K562 (cell line): ENCODE measurements around the gene YPEL2. TPM values are rescaled to one million over a fixed set of nuclear protein-coding genes. Genes with fewer than 3 reads are reported as not detected.
A peak's percentile ranks its signal among the peaks of the same experiment; 100 is the strongest.

ENCODE experiments used
- ATAC-seq: fragments of 200-7000 bp; cut with Tn5 transposase; 3 replicates; pipeline ENCODE4 v1.9.1; 2020; ENCODE audit warnings: moderate library complexity
- BruUV-seq: library from RNA; stranded (reverse); fragments of 400-500 nt; replicated peaks from 2 replicates; lab custom pipeline; 2021; lab: Mats Ljungman, UMichigan
- CTCF ChIA-PET: fragments of 300-600 bp; formaldehyde crosslinking; extraction: SDS; loops from one replicate; lab custom pipeline; 2021; ENCODE audit warnings: low intra/inter-chr PET ratio; lab: Yijun Ruan, JAX
- POLR2A ChIA-PET: fragments of 300-600, 350-650 bp; sonication (Branson Sonifier 250); formaldehyde crosslinking; extraction: SDS; loops from one replicate; lab custom pipeline; 2021; ENCODE audit warnings: antibody characterized with exemption, inconsistent platforms; lab: Yijun Ruan, JAX
- DNase-seq, 4 experiments: peaks; one replicate each; pipeline versions ENCODE4 v3.0.0 to v3.0.0-alpha.2; 2011 to 2018; ENCODE audit warnings: low spot score in 3 of 4, mixed read lengths in 3 of 4; ENCODE audit errors: extremely low read depth in 1 of 4
- FAIRE-seq: peaks from 2 replicates; lab custom pipeline; 2011; peaks lifted over from hg19 to GRCh38; lab: Jason Lieb, UNC
- H2AFZ ChIP-seq: 2 replicates; pipeline ENCODE4 v1.6.0; 2011; ENCODE audit warnings: low read depth, low read length, control low read depth, inconsistent platforms
- H3K27ac ChIP-seq: fragments of 200-600 bp; 3 replicates; pipeline ENCODE4 v1.8.0; 2011; ENCODE audit warnings: low read depth, mild to moderate bottlenecking, control low read depth, inconsistent platforms, low read length, moderate library complexity, mixed read lengths; ENCODE audit errors: extremely low read depth
- H3K27me3 ChIP-seq, 2 experiments: fragments of 300-600 bp in 1 of 2; 2 replicates in 1 of 2; 3 replicates in 1 of 2; pipeline versions ENCODE4 v1.6.0 to v1.8.0; 2011; ENCODE audit warnings: inconsistent platforms in 2 of 2, low read length in 2 of 2, mild to moderate bottlenecking in 1 of 2, mixed read lengths in 1 of 2, moderate library complexity in 1 of 2; ENCODE audit not compliant: control insufficient read depth in 2 of 2, insufficient read depth in 2 of 2
- H3K36me3 ChIP-seq: fragments of 300-600 bp; 3 replicates; pipeline ENCODE4 v1.8.0; 2011; ENCODE audit warnings: mild to moderate bottlenecking, low read length, inconsistent platforms; ENCODE audit not compliant: control insufficient read depth, insufficient read depth
- H3K4me1 ChIP-seq, 2 experiments: fragments of 200-600 bp in 1 of 2; replicated peaks in 1 of 2; 2 replicates in 1 of 2; 3 replicates in 1 of 2; pipeline versions ENCODE4 v1.5.1 to v1.8.0; 2011; ENCODE audit warnings: inconsistent platforms in 2 of 2, low read length in 2 of 2, mild to moderate bottlenecking in 1 of 2, mixed read lengths in 1 of 2, moderate library complexity in 1 of 2; ENCODE audit not compliant: control insufficient read depth in 2 of 2, insufficient read depth in 2 of 2
- H3K4me2 ChIP-seq: 2 replicates; pipeline ENCODE4 v1.6.1; 2011; ENCODE audit warnings: low read length, control low read depth, inconsistent platforms, mixed read lengths; ENCODE audit not compliant: insufficient read depth
- H3K4me3 ChIP-seq: fragments of 200-600 bp; sonication (generic), shearing (Covaris generic); 2 replicates; pipeline ENCODE4 v1.5.1; 2016; ENCODE audit warnings: control low read depth, inconsistent platforms
- H3K79me2 ChIP-seq: fragments of 200-600 bp; 3 replicates; pipeline ENCODE4 v1.8.0; 2011; ENCODE audit warnings: low read length, inconsistent platforms; ENCODE audit not compliant: control insufficient read depth, insufficient read depth
- H3K9ac ChIP-seq, 2 experiments: 2 replicates each; pipeline versions ENCODE4 v1.6.0 to v1.6.1; 2011; ENCODE audit warnings: low read depth in 2 of 2, low read length in 2 of 2, control low read depth in 1 of 2, inconsistent platforms in 1 of 2, mild to moderate bottlenecking in 1 of 2, mixed read lengths in 1 of 2; ENCODE audit not compliant: insufficient read depth in 1 of 2
- H3K9me1 ChIP-seq: one replicate; pipeline ENCODE4 v1.6.0; 2011; ENCODE audit warnings: inconsistent platforms, mild to moderate bottlenecking, low read length, moderate library complexity; ENCODE audit not compliant: control insufficient read depth, insufficient read depth
- H3K9me3 ChIP-seq: replicated peaks from 2 replicates; pipeline ENCODE4 v1.5.1; 2011; ENCODE audit warnings: low read depth, low read length, inconsistent platforms; ENCODE audit not compliant: control insufficient read depth, insufficient read depth
- H4K20me1 ChIP-seq: replicated peaks from 2 replicates; pipeline ENCODE4 v1.6.1; 2011; ENCODE audit warnings: low read length, inconsistent platforms, mixed read lengths; ENCODE audit not compliant: control insufficient read depth, insufficient read depth
- BDP1 ChIP-seq: IDR thresholded peaks from 3 replicates; pipeline ENCODE4 v1.6.1; 2011; ENCODE audit not compliant: insufficient read length, insufficient read depth
- CEBPG ChIP-seq, 3 experiments: fragments of 200-800 bp in 1 of 3; sonication (Bioruptor generic) in 1 of 3; sonication (generic) in 1 of 3; formaldehyde crosslinking in 1 of 3; IDR thresholded peaks in 2 of 3; conservative IDR thresholded peaks in 1 of 3; 2 replicates each; pipeline versions ENCODE4 v1.6.1 to v1.8.0; 2016 to 2022; ENCODE audit warnings: missing compliant biosample characterization in 2 of 3, missing genetic modification characterization in 2 of 3, mild to moderate bottlenecking in 1 of 3, missing genetic modification reagents in 1 of 3
- KLF10 ChIP-seq: fragments of 250-450 bp; sonication (Bioruptor Pico); IDR thresholded peaks from 2 replicates; pipeline ENCODE4 v1.6.1; 2021; ENCODE audit warnings: matching md5 sums
- NR3C1 ChIP-seq: sonication (generic); formaldehyde crosslinking; IDR thresholded peaks from 2 replicates; pipeline ENCODE4 v1.8.1; 2022; ENCODE audit warnings: missing genetic modification reagents
- RAD51 ChIP-seq: fragments of 450-650 bp; IDR thresholded peaks from 2 replicates; pipeline ENCODE4 v1.7.1; 2016; ENCODE audit warnings: low read depth, mild to moderate bottlenecking, borderline replicate concordance
- ZNF384 ChIP-seq: IDR thresholded peaks from 2 replicates; pipeline ENCODE4 v1.6.1; 2012; ENCODE audit warnings: low read depth, low read length, improper control_type of control experiment
- WGBS: fragments of 100-300 bp; shearing (Covaris generic); methylation state at CpG from one replicate; pipeline ENCODE4 v1.1.6; 2016; ENCODE audit warnings: low coverage, mixed read lengths; ENCODE audit not compliant: insufficient coverage; ENCODE audit errors: missing lambda C conversion rate; 5-methylcytosine and 5-hydroxymethylcytosine counted together
- in situ Hi-C: fragments of 300-500 bp; cut with MboI; formaldehyde crosslinking; loops from 4 replicates; pipeline ENCODE4 v1.15.0; 2018; ENCODE audit warnings: inconsistent platforms, mixed read lengths
- intact Hi-C: fragments of 100-400 bp; cut with micrococcal nuclease; formaldehyde crosslinking; loops from 2 replicates; pipeline ENCODE4 v1.14.2; 2022
- polyA plus RNA-seq, 8 experiments: library from polyadenylated mRNA; depleted of rRNA in 4 of 8; stranded (reverse) in 5 of 8; unstranded in 3 of 8; fragments of >200 nt; fragmentation: Nextera tagmentation in 2 of 8; fragmentation: Illumina TruSeq in 1 of 8; extraction: Ambion mirVana in 2 of 8; extraction: Trizol in 1 of 8; gene quantifications; 2 replicates each; pipeline versions ENCODE4 v1.2.1 to v1.2.3, GENCODE V29; 2011 to 2014; ENCODE audit warnings: inconsistent platforms in 1 of 8, missing spikeins in 1 of 8
- total RNA-seq, 7 experiments: library from RNA; depleted of rRNA in 6 of 7; stranded (reverse); fragments of >200 nt in 6 of 7; fragmentation: Illumina TruSeq in 2 of 7; extraction: Trizol in 2 of 7; gene quantifications; 2 replicates each; pipeline versions ENCODE4 v1.2.1 to v1.2.3, GENCODE V29; 2011 to 2021; ENCODE audit warnings: low replicate concordance in 1 of 7
- TF ChIP-seq, protein P1 (sequence below): sonication (generic); formaldehyde crosslinking; IDR thresholded peaks from 2 replicates; pipeline ENCODE4 v1.5.0; 2020; ENCODE audit warnings: missing genetic modification reagents
- TF ChIP-seq, protein P2 (sequence below): sonication (generic); formaldehyde crosslinking; IDR thresholded peaks from 2 replicates; pipeline ENCODE4 v1.9.0; 2022; ENCODE audit warnings: mild to moderate bottlenecking, missing genetic modification reagents

YPEL2 gene
- total and polyA plus RNA-seq, 9 of the 15 experiments (the other 6 are each of a cell fraction or from before 2014, with no cell fraction given), result 0.11 to 2.4 (median 0.47) TPM

DNA sequence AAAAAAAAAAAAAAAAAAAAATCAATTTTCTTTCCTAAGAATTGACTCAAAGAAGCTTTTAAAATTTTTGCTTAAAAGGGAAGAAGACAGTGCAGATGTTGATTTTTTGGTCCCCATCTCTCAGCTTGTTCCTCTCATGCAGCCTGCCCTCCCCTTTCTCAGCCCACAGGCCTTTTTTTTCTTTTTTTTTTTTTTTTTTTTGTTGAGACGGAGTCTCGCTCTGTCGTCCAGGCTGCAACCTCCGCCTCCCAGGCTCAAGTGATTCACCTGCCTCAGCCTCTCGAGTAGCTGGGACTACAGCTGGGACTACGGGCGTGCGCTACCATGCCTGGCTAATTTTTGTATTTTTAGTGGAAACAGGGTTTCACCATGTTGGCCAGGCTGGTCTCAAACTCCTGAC, 17.7 kb downstream of the YPEL2 start:
- FAIRE-seq (no peak), ATAC-seq (no peak), DNase-seq (no peak)
- in situ Hi-C loops (no loop called here), intact Hi-C loops (no loop called here)
- Histone ChIP-seq H3K36me3 (no peaks in the 10 kb centered on the region), H4K20me1 (peaks cover 28% of the 10 kb centered on the region; the same call in 1 of the 2 replicates), H3K79me2 (no peaks in the 10 kb centered on the region), H3K4me1 (0 out of 5 replicates have a peak, but pooled peaks cover 0 to 2% of the 10 kb centered on the region in 2 experiments), H3K27ac (no peak overlapping the region), H3K9me1 (peaks cover 4% of the 10 kb centered on the region), H3K27me3 (peaks cover 54 to 59% of the 10 kb centered on the region in 2 experiments), H3K9ac (no peak overlapping the region), H3K9me3 (no peaks in the 10 kb centered on the region), H3K4me3 (no peak overlapping the region), H3K4me2 (no peak overlapping the region), H2AFZ (no peak overlapping the region)
- ChIA-PET CTCF (interaction anchor here (0.7 kb wide), 1 partner anchor 1802 kb away, joined by 4 read pairs; no protein-coding TSS in a partner anchor), POLR2A (interaction anchor here (1.6 kb wide), 1 partner anchor 10 kb away, joined by 3 read pairs; no protein-coding TSS in a partner anchor)
- TF ChIP-seq NR3C1 (CRISPR knock-in tag) (no peak), BDP1 (no peak), ZNF384 (peak; percentile 32; the same call in 1 of the 2 replicates), KLF10 (CRISPR knock-in tag) (no peak)
- BruUV-seq, result no TSS peak
- WGBS, result 28% methylated on average over 4 of the region's 8 CpGs

DNA sequence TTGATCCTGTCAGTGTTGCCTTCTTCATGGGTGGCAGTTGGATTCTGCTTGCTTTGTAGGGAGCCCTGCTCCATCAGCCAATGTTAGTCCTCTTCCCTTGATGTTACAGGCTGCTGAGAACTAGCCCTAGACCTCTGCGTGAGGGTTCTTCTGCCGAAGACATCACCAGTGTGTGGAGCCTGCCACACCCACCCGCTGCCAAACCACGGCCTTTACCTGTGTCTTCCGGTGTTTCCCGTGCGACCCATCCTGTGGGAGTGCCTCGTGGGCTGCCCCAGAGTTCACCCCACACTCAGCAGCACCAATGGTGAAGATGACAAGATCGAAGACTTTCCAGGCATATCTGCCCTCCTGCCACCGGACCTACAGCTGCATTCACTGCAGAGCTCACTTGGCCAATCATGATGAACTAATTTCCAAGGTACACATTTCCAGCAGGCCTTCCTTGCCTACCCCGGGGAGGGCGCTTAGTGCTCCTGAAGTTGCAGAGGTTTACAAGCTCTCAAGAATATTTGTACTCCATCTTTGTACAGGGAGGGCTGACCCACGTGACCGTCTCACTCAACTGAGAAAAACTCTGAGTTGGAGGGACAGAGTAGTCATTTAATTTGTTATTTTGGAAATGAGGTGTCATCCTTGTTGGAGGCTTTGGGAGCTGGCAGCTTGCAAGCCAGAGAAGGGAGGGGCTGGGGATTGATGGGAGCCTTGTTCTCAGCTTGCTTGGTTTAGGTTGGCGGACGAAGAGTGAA, 21.8 kb downstream of the YPEL2 start:
- ATAC-seq (no peak), FAIRE-seq (no peak), DNase-seq (no peak)
- no peaks in the 10 kb centered on the region for H3K36me3 ChIP-seq
- H3K9me1 ChIP-seq, result no peaks in the 10 kb centered on the region
- ChIA-PET POLR2A (interaction anchor here (0.6 to 0.8 kb wide), 2 partner anchors 10 to 18 kb away, joined by 3 read pairs; no protein-coding TSS in a partner anchor), CTCF (no interaction called here)
- H3K4me2 ChIP-seq, result no peak overlapping the region
- in situ Hi-C loops (no loop called here), intact Hi-C loops (no loop called here)
- no peaks in the 10 kb centered on the region for H3K79me2 ChIP-seq
- TF ChIP-seq CEBPG (CRISPR knock-in tag; IDR thresholded peaks at IDR 0.05) (no peak), CEBPG (tag; conservative IDR thresholded peaks at IDR 0.05 in 1 of 2, IDR thresholded peaks at IDR 0.05 in 1 of 2) (no peak), RAD51 (peak; percentile 26; the same call in 1 of the 2 replicates)
- TF ChIP-seq, protein P1, sequence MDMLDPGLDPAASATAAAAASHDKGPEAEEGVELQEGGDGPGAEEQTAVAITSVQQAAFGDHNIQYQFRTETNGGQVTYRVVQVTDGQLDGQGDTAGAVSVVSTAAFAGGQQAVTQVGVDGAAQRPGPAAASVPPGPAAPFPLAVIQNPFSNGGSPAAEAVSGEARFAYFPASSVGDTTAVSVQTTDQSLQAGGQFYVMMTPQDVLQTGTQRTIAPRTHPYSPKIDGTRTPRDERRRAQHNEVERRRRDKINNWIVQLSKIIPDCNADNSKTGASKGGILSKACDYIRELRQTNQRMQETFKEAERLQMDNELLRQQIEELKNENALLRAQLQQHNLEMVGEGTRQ (CRISPR knock-in tag), result peak; percentile 43
- TF ChIP-seq, protein P2, sequence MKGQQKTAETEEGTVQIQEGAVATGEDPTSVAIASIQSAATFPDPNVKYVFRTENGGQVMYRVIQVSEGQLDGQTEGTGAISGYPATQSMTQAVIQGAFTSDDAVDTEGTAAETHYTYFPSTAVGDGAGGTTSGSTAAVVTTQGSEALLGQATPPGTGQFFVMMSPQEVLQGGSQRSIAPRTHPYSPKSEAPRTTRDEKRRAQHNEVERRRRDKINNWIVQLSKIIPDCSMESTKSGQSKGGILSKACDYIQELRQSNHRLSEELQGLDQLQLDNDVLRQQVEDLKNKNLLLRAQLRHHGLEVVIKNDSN (CRISPR knock-in tag), result peak; percentile 56
- no peaks in the 10 kb centered on the region for H3K9me3 ChIP-seq
- WGBS, result 10% methylated on average over 16 of the region's 16 CpGs
- no peak overlapping the region for H3K9ac ChIP-seq
- no peak overlapping the region for H3K27ac ChIP-seq
- no peak overlapping the region for H3K4me3 ChIP-seq
- H2AFZ ChIP-seq, result no peak overlapping the region
- H4K20me1 ChIP-seq, result peaks cover 16% of the 10 kb centered on the region; the same call in 1 of the 2 replicates
- peaks cover 29 to 33% of the 10 kb centered on the region in 2 experiments for H3K27me3 ChIP-seq
- BruUV-seq, result no TSS peak
- H3K4me1 ChIP-seq, result no peaks in the 10 kb centered on the region
